Activated CD4-positive, alpha-beta T cell treated with anti-CD3 and anti-CD28 coated beads, Interleukin-2, amount 50 U/mL, for 4 hours (primary cell): ENCODE measurements around the gene NEFH.
A peak's percentile ranks its signal among the peaks of the same experiment; 100 is the strongest.

Source experiments
- DNase-seq, 2 experiments: peaks; one replicate each; pipeline ENCODE4 v3.0.0-alpha.2; 2020

Gene NEFH

DNA sequence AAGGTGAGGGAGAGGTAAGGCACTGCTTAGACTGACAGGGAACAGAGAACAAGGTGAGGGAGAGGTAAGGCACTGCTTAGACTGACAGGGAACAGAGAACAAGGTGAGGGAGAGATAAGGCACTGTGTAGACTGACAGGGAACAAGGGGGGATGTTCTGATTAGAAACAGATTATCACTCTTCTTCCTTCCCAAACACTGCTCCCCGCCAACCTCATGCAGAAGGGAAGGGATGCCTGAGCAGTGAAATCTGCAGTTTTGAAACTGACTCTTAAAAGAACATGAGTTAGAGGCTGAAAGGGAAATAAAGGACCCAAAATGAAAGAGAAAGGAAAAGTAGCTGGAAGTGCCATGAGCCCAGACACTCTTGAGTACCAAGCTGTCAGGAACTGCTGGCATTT is 29.8 kb downstream of the NEFH start:
- no peak for DNase-seq

DNA sequence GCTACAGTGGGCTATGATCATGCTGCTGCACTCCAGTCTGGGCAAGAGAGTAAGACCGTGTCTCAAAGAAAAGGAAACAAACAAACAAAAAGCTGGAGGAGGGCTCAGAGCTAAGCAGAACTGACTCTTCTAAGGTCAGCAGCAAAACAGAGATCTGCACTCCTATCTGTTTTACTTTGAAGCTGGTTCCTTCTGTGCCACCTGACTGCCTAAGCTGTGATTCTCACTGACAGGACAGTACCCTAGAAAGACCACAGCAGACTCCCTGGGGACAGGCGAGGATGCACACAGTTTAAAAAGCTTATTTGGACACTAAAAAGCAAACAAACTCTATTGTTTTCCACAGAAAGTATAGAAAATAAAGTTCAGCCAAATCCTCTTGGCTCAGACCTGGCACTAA is 30.5 kb downstream of the NEFH start:
- DNase-seq, result no peak

DNA sequence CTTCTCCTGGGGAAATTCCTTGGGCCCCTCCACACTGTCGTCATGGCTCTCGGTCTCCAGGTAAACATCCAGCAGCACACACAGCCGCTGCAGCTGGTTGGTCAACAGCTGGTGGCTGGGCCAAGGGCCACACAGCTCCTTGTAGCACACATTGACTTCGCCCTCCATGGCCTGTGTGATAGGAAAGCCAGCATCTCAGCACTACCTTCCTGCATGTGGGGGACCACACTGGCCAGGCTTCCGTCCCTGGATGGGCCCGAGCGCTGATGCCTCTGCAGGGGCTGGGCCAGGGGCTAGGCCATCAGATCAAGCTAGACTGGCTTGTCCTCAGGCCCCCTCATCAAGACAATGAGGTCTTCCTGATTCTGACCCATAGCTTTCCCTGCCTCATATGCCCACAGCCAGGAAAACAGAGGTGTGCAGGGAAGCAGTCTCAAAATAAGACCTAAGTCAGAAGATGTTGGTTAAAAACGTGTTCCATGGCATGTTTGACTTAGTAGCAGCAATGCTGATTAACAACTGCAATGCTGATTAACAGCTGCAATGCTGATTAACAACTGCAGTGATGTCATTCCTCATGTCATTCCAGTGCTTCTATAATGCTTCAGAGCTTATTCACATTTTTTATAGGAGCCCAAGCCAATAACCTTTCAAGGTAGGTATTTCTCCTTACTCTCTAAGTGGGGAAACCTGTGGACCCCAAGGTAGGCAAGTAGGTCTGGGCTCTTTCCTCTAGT is 31.3 kb downstream of the NEFH start:
- DNase-seq, result no peak

GRCh38 chr22:29512031-29512430 is 32.0 kb downstream of the NEFH start:
- no peak for DNase-seq

DNA sequence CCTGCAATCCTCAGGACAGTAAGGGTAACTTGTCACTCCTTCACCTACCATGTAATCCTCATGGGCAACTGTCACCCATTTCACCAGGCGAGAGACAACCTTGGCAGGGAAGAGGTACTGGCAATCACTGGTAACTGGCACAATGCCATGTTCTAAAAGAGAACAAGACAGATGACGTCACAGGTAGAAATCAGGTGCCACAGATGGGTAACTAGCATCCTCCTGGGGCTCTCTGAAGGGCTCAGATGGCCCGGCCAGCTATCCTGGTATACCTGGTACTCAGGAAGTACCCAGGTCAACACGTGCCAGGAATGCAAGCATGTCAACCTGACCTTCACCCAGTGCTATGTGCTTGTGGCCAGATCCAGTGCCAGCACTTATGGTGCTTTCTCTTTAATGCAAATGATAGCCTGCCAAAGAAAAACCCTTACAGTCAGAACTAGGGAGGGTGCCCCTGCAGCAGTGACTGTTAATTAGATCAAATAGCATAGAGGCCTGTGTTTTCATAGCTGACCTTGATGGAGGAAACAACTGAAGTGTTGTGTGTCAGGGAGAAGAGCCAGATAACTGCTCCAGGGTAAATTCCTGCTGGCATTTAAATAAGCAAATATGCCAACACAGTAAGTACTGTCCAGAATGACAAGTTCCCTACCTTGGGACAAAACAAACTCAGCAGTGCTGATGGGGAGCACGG is 37.3 kb downstream of the NEFH start:
- no peak for DNase-seq

DNA sequence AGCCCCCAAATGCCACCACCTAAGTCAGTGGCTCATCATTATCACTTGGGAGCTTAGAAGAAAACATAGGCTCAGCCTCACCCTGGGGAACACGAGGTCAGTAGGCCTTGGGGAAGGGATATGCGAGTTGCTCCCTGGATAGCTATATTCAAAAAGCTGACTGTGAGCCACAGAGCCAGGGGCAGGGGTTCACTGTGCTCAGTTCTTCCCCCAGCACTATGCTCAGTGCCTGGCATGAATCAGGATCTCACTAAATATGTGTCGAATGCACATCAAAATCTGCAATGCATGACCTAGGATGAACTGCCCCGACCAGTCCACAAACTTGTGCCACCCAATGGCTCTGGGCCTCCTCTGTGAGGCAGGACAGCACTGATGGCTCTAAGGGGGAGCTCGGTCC is 38.4 kb downstream of the NEFH start:
- no peak for DNase-seq

DNA sequence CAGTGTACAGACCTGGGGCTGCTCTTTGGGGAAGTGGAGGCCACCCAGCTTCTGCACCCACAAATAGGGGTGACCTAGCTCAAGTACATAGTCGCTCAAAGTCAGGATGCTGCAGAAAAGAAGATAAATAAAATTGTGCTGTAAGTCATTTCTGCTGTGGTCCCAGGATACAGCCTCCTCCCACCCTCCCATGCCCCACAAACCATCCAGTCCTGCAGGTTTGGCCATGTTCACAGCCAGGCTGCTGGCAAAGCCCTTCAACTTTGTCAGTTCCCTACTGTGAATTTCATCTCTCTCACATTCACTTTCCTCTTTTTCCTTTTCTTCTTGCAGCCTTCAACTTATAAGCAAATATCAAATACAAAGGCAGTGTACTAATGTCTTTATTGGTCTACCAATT is 40.0 kb downstream of the NEFH start:
- DNase-seq, result no peak

- no peak for DNase-seq
Observed at GRCh38 chr22:29520851-29521250, 40.8 kb downstream of the NEFH start.

DNA sequence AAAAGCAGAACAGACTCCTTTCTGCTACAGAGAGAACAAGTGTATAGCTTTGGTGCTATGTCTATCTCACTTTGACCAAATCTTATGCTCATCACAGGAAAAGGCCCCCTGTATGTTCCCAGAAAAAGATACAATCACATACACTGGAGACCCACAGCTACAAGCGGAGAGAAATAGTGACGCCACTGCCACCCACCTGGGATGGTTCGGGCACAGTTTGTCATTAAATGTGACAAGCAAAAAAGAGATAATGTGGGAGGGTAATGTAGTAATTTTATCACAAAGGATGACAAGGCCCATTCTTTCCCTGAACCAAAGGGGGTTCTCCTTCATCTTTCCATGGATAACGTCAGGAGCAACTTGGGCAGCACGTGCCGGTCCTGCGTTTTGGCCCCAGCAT is 41.5 kb downstream of the NEFH start:
- DNase-seq, result no peak

- no peak for DNase-seq
Observed at GRCh38 chr22:29523761-29524160, 43.7 kb downstream of the NEFH start.

DNA sequence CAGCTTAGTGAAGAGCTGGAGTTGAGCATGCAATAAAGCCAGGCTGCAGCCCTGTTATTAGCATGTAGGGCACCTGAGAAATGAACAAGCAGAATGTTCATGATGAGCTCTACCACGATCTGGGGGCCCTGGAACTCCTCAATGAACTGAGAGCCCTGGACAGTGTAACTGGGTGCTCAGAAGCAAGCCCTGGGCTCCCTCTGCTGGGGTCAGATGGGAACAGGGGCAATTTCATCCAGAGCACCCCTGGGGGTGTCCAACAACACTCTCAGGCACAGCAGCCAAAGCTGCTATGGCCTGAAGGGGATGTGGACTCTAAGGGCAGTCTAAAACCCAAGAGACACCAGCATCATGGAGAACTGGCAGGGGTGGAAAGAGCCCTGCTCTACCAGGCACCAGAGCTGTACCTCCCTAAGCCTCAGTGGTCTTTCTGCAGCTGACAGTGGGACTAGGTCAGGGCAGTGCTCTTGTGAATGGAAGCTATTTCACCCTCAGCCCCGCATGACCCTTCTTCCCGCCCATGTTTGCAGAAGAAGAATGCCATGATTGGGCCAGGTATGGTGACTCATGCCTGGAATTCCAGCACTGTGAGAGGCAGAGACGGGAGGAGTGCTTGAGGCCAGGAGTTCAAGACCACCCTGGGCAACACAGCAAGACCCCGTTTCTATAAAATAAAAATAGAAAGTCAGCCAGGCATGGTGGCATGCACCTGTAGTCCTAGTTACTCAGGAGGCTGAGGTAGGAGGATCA is 44.6 kb downstream of the NEFH start:
- DNase-seq, result peak; percentile 2

DNA sequence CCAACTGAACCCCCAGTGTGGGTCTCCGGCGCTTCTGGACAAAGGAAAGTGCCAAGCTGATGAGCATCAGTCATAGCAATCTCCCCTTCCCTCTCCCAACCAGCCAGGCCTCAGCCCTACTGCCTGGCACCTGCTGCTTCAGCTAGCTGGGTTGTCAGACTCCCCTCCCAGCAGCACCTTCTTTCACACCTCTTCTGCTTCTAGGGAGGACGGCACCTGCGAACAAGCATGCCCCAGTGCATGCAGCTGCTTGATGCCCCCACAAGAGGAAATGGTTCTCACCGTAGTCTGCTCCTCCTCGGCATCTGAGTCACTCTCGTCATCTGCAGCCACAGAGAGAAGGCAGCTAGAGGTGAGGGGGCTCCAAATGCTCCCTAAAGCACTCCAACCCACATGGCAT is 48.1 kb downstream of the NEFH start:
- DNase-seq, result no peak

GRCh38 chr22:29530716-29531115 is 50.7 kb downstream of the NEFH start:
- no peak for DNase-seq

DNA sequence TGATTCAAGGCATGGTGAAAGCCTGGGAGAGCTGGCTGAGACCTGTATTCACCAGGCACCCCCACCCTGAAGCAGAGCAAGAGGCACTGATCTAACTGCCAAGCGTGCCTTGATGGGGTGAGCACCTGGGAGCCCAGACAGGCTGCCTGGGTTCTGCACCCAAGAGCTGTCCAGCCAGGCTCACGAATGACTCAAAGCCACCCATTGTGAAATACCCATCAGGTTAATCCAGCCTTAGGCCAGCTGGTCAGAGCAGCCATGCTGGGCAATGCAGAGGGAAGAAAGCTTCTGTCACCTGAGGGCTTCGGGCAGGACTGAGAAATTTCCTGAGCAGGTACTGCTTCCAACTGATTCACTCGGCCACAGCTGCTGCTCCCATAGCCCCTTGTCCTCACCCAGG is 51.4 kb downstream of the NEFH start:
- DNase-seq, result no peak

DNA sequence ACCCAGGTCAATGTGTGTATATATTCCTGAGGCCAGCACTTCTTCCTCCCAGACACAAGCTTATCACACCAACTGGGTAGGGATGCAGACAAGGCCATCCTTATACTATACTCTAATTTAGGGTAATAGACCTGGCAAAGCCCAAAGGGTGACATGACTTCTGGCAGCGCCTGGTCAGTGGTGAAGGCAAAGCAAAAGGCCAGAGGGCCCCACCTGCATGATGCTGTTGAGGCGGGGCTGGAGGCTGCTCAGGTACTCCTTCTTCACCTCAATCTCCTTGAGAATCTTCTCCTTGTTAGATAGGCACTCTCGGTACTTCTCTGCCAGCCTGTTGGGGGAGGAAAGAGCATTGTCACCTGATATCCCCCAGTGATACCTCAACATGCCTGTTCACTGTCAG is 56.4 kb downstream of the NEFH start:
- DNase-seq, result no peak

DNA sequence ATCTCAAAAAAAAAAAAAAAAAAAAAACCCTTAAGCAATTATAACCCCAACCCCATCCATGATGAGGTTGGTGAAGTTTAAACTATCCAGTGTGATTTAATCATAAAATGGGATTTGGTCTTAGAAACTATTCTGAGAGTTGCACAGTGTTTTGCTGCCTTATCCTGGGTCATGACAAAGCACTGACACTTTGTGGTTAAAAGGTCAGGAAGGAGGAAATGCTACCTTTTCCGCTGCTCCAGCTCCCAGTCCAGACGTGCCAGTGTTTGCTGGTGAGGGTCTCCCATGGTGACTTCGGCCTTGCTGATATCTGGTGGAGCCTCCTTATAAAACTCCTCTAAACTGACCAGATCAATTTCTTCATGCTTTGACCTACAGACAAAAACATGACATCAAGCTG is 59.1 kb downstream of the NEFH start:
- no peak for DNase-seq
